GM23338 (cell line): ENCODE results near the gene PPM1E. TPM values are rescaled to one million over a fixed set of nuclear protein-coding genes. Genes with fewer than 3 reads are reported as not detected.

Experiments
- ATAC-seq: fragments of 200-7000 bp; cut with Tn5 transposase; 3 replicates; pipeline ENCODE4 v1.9.1; 2020
- DNase-seq: peaks from one replicate; pipeline ENCODE4 v3.0.0-alpha.2; 2015; ENCODE audit warnings: low spot score
- H2AFZ ChIP-seq: fragments of 200-600 bp; sonication (generic); 2 replicates; pipeline ENCODE4 v1.8.0; 2016; ENCODE audit warnings: antibody characterized with exemption, mild to moderate bottlenecking, moderate library complexity
- H3F3A ChIP-seq: fragments of 200-600 bp; sonication (generic); replicated peaks from 2 replicates; pipeline ENCODE4 v1.8.0; 2017; ENCODE audit warnings: antibody characterized with exemption, mixed run types, low read depth
- H3K27ac ChIP-seq: fragments of 200-600 bp; sonication (generic); 2 replicates; pipeline ENCODE4 v1.6.1; 2016; ENCODE audit warnings: low read depth
- H3K27me3 ChIP-seq: fragments of 200-600 bp; sonication (generic); 2 replicates; pipeline ENCODE4 v1.8.0; 2016; ENCODE audit warnings: mild to moderate bottlenecking, mixed run types, moderate library complexity; ENCODE audit not compliant: insufficient read depth
- H3K36me3 ChIP-seq: fragments of 200-600 bp; sonication (generic); 2 replicates; pipeline ENCODE4 v1.8.0; 2016; ENCODE audit warnings: mild to moderate bottlenecking; ENCODE audit not compliant: insufficient read depth
- H3K4me1 ChIP-seq: fragments of 200-600 bp; sonication (generic); 2 replicates; pipeline ENCODE4 v1.8.0; 2016; ENCODE audit warnings: mild to moderate bottlenecking, moderate library complexity; ENCODE audit not compliant: insufficient read depth
- H3K4me2 ChIP-seq: fragments of 200-600 bp; sonication (generic); 2 replicates; pipeline ENCODE4 v1.7.1; 2017; ENCODE audit warnings: mixed run types
- H3K4me3 ChIP-seq: fragments of 200-600 bp; sonication (generic); 2 replicates; pipeline ENCODE4 v1.6.1; 2016; ENCODE audit warnings: mixed run types
- H3K79me2 ChIP-seq: fragments of 200-600 bp; sonication (generic); replicated peaks from 2 replicates; pipeline ENCODE4 v1.8.0; 2017; ENCODE audit warnings: mild to moderate bottlenecking; ENCODE audit not compliant: insufficient read depth
- H3K9me2 ChIP-seq: fragments of 200-600 bp; sonication (generic); 2 replicates; pipeline ENCODE4 v1.8.0; 2017; ENCODE audit not compliant: insufficient read depth
- H4K20me1 ChIP-seq: fragments of 200-600 bp; sonication (generic); replicated peaks from 2 replicates; pipeline ENCODE4 v1.8.0; 2017; ENCODE audit warnings: mild to moderate bottlenecking; ENCODE audit not compliant: insufficient read depth
- H3K27ac Mint-ChIP-seq: 2 replicates; pipeline ENCODE4 v1.8.0; 2020; ENCODE audit warnings: inconsistent platforms, mild to moderate bottlenecking, moderate library complexity, mixed read lengths
- H3K27me3 Mint-ChIP-seq: 3 replicates; pipeline ENCODE4 v1.8.0; 2022; ENCODE audit warnings: low read depth, mild to moderate bottlenecking, moderate library complexity, mixed read lengths, inconsistent platforms; ENCODE audit not compliant: insufficient read depth, poor library complexity
- H3K36me3 Mint-ChIP-seq: 3 replicates; pipeline ENCODE4 v1.8.0; 2021; ENCODE audit warnings: low read depth, mild to moderate bottlenecking, inconsistent platforms, moderate library complexity, mixed read lengths
- H3K4me1 Mint-ChIP-seq: 3 replicates; pipeline ENCODE4 v1.8.0; 2020; ENCODE audit warnings: mild to moderate bottlenecking, inconsistent platforms, mixed read lengths
- H3K4me3 Mint-ChIP-seq: 3 replicates; pipeline ENCODE4 v1.8.0; 2021; ENCODE audit warnings: moderate library complexity, mild to moderate bottlenecking, inconsistent platforms, mixed read lengths
- H3K9me3 Mint-ChIP-seq: 3 replicates; pipeline ENCODE4 v1.8.0; 2020; ENCODE audit warnings: moderate library complexity, mild to moderate bottlenecking, inconsistent platforms, mixed read lengths
- CREB1 ChIP-seq: fragments of 250-450 bp; sonication (Bioruptor Pico); IDR thresholded peaks from 2 replicates; pipeline ENCODE4 v1.5.0; 2020; ENCODE audit warnings: low read depth, mild to moderate bottlenecking, moderate library complexity
- EZH2 ChIP-seq: fragments of 200-600 bp; sonication (generic); IDR thresholded peaks from one replicate; pipeline ENCODE4 v1.8.0; 2017; ENCODE audit warnings: antibody characterized with exemption, mild to moderate bottlenecking, low read depth; ENCODE audit not compliant: unreplicated experiment
- EZH2phosphoT487 ChIP-seq: fragments of 200-600 bp; sonication (generic); IDR thresholded peaks from one replicate; pipeline ENCODE4 v1.8.1; 2018; ENCODE audit warnings: antibody characterized with exemption; ENCODE audit not compliant: unreplicated experiment
- JUNB ChIP-seq: IDR thresholded peaks from one replicate; pipeline ENCODE4 v1.6.1; 2016; ENCODE audit warnings: antibody characterized with exemption; ENCODE audit not compliant: unreplicated experiment
- NANOG ChIP-seq: IDR thresholded peaks from 2 replicates; pipeline ENCODE4 v1.6.1; 2016; ENCODE audit warnings: antibody characterized with exemption, borderline replicate concordance
- POLR2AphosphoS5 ChIP-seq: IDR thresholded peaks from 2 replicates; pipeline ENCODE4 v1.6.1; 2016; ENCODE audit warnings: antibody characterized with exemption, low read depth
- STAT1 ChIP-seq: IDR thresholded peaks from one replicate; pipeline ENCODE4 v1.6.1; 2016; ENCODE audit warnings: antibody characterized with exemption; ENCODE audit not compliant: unreplicated experiment
- ZNF114 ChIP-seq: fragments of 250-450 bp; sonication (Bioruptor Pico); IDR thresholded peaks from 2 replicates; pipeline ENCODE4 v1.5.0; 2020; ENCODE audit warnings: mild to moderate bottlenecking, moderate library complexity
- ZNF331 ChIP-seq: fragments of 250-450 bp; sonication (Bioruptor Pico); IDR thresholded peaks from 2 replicates; pipeline ENCODE4 v1.5.0; 2020; ENCODE audit warnings: low read depth, mild to moderate bottlenecking, moderate library complexity
- polyA plus RNA-seq: library from polyadenylated mRNA; unstranded; fragments of >200 nt; fragmentation: Nextera tagmentation; extraction: Ambion mirVana; gene quantifications from 2 replicates; pipeline ENCODE4 v1.2.1, GENCODE V29; 2016
- total RNA-seq: library from RNA; depleted of rRNA; stranded (reverse); fragments of >200 nt; shearing (Covaris generic); gene quantifications from 2 replicates; pipeline ENCODE4 v1.2.3, GENCODE V29; 2014
- TF ChIP-seq, protein P1 (sequence below): fragments of 250-450 bp; sonication (Bioruptor Pico); IDR thresholded peaks from 2 replicates; pipeline ENCODE4 v1.5.0; 2020; ENCODE audit warnings: mild to moderate bottlenecking, moderate library complexity
- TF ChIP-seq, protein P2 (sequence below): IDR thresholded peaks from 2 replicates; pipeline ENCODE4 v1.6.1; 2016; ENCODE audit warnings: antibody characterized with exemption
- TF ChIP-seq, protein P3 (sequence below), 2 experiments: fragments of 200-600 bp in 1 of 2; sonication (generic) in 1 of 2; conservative IDR thresholded peaks; 2 replicates each; pipeline versions ENCODE4 v1.5.1 to v1.6.1; 2016 to 2017; ENCODE audit warnings: antibody characterized with exemption in 2 of 2, low read depth in 2 of 2, mild to moderate bottlenecking in 2 of 2, moderate library complexity in 1 of 2
- TF ChIP-seq, protein P4 (sequence below): IDR thresholded peaks from one replicate; pipeline ENCODE4 v1.6.1; 2018; ENCODE audit warnings: antibody characterized with exemption; ENCODE audit not compliant: unreplicated experiment

Gene PPM1E
- total and polyA plus RNA-seq, 2 experiments from 2014 or later: 2.1 to 13.8 TPM

DNA sequence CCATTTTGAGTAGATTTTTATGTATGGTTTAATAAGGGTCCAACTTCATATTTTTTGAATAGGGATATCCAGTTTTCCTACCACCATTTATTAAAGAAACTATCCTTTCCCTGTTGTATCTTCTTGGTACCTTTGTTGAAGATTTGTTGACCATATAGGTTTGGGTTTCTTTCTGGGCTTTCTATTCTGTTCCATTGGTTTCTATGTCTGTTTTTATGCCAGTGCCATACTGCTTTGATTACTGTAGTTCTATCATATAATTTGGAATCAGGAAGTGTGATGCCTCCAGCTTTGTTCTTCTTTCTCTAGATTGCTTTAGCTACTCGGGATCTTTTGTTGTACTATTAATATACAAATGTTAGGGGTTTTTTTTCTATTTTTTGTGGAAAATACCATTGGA lies 46.5 kb downstream of the PPM1E start (continued):
- TF ChIP-seq EZH2 (no peak), JUNB (no peak), NANOG (no peak)

DNA sequence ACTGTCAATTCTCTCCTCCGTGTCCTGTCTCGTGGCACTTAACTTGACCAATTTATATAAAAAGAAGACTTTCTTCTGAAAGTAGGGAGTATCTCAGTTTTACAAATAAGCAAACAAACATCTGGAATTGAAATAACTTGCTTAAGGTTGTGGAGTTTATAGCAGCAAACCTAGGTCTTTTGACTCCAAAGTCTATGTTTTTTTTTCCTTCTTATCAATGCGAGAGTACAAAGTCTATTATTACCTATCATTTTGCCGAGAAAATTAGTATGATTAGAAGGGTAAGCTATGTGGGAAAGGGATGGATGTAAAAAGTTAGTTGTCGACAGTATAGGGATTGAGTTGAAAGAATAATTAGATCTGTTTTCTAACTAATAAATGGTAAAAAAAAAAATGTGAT lies 50.4 kb downstream of the PPM1E start:
- H3K4me3 Mint-ChIP-seq: no peak overlapping the region
- no peaks in the 10 kb centered on the region for H3K36me3 Mint-ChIP-seq
- Histone ChIP-seq H2AFZ (no peak overlapping the region), H4K20me1 (no peaks in the 10 kb centered on the region; the same call in 1 of the 2 replicates), H3F3A (no peaks in the 10 kb centered on the region), H3K27ac (no peak overlapping the region), H3K4me1 (no peaks in the 10 kb centered on the region), H3K4me3 (no peak overlapping the region), H3K36me3 (no peaks in the 10 kb centered on the region), H3K4me2 (no peak overlapping the region), H3K9me2 (no peaks in the 10 kb centered on the region), H3K79me2 (no peaks in the 10 kb centered on the region; the same call in 1 of the 2 replicates), H3K27me3 (no peaks in the 10 kb centered on the region)
- peaks cover 8% of the 10 kb centered on the region; the same call in 1 of the 3 replicates for H3K9me3 Mint-ChIP-seq
- no peak overlapping the region for H3K27ac Mint-ChIP-seq
- ATAC-seq (no peak), DNase-seq (no peak)
- H3K4me1 Mint-ChIP-seq: no peaks in the 10 kb centered on the region
- no peak for TF ChIP-seq EZH2phosphoT487
- TF ChIP-seq, protein P1, sequence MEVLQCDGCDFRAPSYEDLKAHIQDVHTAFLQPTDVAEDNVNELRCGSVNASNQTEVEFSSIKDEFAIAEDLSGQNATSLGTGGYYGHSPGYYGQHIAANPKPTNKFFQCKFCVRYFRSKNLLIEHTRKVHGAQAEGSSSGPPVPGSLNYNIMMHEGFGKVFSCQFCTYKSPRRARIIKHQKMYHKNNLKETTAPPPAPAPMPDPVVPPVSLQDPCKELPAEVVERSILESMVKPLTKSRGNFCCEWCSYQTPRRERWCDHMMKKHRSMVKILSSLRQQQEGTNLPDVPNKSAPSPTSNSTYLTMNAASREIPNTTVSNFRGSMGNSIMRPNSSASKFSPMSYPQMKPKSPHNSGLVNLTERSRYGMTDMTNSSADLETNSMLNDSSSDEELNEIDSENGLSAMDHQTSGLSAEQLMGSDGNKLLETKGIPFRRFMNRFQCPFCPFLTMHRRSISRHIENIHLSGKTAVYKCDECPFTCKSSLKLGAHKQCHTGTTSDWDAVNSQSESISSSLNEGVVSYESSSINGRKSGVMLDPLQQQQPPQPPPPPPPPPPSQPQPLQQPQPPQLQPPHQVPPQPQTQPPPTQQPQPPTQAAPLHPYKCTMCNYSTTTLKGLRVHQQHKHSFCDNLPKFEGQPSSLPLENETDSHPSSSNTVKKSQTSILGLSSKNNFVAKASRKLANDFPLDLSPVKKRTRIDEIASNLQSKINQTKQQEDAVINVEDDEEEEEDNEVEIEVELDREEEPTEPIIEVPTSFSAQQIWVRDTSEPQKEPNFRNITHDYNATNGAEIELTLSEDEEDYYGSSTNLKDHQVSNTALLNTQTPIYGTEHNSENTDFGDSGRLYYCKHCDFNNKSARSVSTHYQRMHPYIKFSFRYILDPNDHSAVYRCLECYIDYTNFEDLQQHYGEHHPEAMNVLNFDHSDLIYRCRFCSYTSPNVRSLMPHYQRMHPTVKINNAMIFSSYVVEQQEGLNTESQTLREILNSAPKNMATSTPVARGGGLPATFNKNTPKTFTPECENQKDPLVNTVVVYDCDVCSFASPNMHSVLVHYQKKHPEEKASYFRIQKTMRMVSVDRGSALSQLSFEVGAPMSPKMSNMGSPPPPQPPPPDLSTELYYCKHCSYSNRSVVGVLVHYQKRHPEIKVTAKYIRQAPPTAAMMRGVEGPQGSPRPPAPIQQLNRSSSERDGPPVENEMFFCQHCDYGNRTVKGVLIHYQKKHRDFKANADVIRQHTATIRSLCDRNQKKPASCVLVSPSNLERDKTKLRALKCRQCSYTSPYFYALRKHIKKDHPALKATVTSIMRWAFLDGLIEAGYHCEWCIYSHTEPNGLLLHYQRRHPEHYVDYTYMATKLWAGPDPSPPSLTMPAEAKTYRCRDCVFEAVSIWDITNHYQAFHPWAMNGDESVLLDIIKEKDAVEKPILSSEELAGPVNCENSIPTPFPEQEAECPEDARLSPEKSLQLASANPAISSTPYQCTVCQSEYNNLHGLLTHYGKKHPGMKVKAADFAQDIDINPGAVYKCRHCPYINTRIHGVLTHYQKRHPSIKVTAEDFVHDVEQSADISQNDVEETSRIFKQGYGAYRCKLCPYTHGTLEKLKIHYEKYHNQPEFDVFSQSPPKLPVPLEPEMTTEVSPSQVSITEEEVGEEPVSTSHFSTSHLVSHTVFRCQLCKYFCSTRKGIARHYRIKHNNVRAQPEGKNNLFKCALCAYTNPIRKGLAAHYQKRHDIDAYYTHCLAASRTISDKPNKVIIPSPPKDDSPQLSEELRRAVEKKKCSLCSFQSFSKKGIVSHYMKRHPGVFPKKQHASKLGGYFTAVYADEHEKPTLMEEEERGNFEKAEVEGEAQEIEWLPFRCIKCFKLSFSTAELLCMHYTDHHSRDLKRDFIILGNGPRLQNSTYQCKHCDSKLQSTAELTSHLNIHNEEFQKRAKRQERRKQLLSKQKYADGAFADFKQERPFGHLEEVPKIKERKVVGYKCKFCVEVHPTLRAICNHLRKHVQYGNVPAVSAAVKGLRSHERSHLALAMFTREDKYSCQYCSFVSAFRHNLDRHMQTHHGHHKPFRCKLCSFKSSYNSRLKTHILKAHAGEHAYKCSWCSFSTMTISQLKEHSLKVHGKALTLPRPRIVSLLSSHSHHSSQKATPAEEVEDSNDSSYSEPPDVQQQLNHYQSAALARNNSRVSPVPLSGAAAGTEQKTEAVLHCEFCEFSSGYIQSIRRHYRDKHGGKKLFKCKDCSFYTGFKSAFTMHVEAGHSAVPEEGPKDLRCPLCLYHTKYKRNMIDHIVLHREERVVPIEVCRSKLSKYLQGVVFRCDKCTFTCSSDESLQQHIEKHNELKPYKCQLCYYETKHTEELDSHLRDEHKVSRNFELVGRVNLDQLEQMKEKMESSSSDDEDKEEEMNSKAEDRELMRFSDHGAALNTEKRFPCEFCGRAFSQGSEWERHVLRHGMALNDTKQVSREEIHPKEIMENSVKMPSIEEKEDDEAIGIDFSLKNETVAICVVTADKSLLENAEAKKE (CRISPR knock-in tag): no peak
- no peak for TF ChIP-seq STAT1
- TF ChIP-seq NANOG: no peak
- TF ChIP-seq CREB1 (CRISPR knock-in tag): no peak
- TF ChIP-seq, protein P2, sequence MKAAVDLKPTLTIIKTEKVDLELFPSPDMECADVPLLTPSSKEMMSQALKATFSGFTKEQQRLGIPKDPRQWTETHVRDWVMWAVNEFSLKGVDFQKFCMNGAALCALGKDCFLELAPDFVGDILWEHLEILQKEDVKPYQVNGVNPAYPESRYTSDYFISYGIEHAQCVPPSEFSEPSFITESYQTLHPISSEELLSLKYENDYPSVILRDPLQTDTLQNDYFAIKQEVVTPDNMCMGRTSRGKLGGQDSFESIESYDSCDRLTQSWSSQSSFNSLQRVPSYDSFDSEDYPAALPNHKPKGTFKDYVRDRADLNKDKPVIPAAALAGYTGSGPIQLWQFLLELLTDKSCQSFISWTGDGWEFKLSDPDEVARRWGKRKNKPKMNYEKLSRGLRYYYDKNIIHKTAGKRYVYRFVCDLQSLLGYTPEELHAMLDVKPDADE: no peak
- TF ChIP-seq, protein P3, sequence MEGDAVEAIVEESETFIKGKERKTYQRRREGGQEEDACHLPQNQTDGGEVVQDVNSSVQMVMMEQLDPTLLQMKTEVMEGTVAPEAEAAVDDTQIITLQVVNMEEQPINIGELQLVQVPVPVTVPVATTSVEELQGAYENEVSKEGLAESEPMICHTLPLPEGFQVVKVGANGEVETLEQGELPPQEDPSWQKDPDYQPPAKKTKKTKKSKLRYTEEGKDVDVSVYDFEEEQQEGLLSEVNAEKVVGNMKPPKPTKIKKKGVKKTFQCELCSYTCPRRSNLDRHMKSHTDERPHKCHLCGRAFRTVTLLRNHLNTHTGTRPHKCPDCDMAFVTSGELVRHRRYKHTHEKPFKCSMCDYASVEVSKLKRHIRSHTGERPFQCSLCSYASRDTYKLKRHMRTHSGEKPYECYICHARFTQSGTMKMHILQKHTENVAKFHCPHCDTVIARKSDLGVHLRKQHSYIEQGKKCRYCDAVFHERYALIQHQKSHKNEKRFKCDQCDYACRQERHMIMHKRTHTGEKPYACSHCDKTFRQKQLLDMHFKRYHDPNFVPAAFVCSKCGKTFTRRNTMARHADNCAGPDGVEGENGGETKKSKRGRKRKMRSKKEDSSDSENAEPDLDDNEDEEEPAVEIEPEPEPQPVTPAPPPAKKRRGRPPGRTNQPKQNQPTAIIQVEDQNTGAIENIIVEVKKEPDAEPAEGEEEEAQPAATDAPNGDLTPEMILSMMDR (conservative IDR thresholded peaks at IDR 0.05; ENCODE audit: low read depth in 2 of 2): no peak
- TF ChIP-seq ZNF331 (CRISPR knock-in tag): no peak
- TF ChIP-seq JUNB: no peak
- TF ChIP-seq ZNF114: no peak
- TF ChIP-seq, protein P4, sequence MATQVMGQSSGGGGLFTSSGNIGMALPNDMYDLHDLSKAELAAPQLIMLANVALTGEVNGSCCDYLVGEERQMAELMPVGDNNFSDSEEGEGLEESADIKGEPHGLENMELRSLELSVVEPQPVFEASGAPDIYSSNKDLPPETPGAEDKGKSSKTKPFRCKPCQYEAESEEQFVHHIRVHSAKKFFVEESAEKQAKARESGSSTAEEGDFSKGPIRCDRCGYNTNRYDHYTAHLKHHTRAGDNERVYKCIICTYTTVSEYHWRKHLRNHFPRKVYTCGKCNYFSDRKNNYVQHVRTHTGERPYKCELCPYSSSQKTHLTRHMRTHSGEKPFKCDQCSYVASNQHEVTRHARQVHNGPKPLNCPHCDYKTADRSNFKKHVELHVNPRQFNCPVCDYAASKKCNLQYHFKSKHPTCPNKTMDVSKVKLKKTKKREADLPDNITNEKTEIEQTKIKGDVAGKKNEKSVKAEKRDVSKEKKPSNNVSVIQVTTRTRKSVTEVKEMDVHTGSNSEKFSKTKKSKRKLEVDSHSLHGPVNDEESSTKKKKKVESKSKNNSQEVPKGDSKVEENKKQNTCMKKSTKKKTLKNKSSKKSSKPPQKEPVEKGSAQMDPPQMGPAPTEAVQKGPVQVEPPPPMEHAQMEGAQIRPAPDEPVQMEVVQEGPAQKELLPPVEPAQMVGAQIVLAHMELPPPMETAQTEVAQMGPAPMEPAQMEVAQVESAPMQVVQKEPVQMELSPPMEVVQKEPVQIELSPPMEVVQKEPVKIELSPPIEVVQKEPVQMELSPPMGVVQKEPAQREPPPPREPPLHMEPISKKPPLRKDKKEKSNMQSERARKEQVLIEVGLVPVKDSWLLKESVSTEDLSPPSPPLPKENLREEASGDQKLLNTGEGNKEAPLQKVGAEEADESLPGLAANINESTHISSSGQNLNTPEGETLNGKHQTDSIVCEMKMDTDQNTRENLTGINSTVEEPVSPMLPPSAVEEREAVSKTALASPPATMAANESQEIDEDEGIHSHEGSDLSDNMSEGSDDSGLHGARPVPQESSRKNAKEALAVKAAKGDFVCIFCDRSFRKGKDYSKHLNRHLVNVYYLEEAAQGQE: no peak
- no peak for TF ChIP-seq POLR2AphosphoS5
- no peak for TF ChIP-seq EZH2
- no peaks in the 10 kb centered on the region for H3K27me3 Mint-ChIP-seq
